ENCODE results near the gene FAM120A. TPM values are rescaled to one million over a fixed set of nuclear protein-coding genes. Genes with fewer than 3 reads are reported as not detected.

The FAM120A gene
- total and polyA plus RNA-seq, 9 of the 15 experiments (the other 6 are each of a cell fraction or from before 2014, with no cell fraction given): 8.7 to 71.0 (median 42.2) TPM

DNA sequence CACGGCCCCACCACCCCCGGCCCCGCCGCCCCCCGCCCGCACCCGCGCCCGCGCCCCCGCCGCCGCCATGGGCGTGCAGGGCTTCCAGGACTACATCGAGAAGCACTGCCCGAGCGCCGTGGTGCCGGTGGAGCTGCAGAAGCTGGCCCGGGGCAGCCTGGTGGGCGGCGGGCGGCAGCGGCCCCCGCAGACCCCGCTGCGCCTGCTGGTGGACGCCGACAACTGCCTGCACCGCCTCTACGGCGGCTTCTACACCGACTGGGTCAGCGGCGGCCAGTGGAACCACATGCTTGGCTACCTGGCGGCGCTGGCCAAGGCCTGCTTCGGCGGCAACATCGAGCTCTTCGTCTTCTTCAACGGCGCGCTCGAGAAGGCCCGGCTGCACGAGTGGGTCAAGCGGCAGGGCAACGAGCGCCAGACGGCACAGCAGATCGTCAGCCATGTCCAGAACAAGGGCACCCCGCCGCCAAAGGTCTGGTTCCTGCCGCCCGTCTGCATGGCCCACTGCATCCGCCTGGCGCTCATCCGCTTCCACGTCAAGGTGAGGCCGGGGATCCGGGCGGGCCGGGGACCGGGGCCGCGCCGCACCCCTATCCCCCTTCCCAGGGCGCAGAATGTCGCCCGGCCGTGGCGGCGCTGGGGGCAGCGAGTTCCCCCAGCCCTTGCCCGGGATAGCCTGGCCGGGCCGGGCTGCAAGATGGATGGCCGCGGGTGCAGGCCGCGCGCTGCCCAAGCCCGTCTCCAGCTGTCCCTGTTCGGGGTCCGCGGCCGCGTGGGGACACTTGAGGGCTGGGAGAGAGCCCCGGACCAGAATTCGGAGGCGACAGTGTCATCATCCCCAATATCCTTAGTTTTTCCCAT lies 594 bp downstream of the FAM120A start (continued):
- TF ChIP-seq, protein P1, sequence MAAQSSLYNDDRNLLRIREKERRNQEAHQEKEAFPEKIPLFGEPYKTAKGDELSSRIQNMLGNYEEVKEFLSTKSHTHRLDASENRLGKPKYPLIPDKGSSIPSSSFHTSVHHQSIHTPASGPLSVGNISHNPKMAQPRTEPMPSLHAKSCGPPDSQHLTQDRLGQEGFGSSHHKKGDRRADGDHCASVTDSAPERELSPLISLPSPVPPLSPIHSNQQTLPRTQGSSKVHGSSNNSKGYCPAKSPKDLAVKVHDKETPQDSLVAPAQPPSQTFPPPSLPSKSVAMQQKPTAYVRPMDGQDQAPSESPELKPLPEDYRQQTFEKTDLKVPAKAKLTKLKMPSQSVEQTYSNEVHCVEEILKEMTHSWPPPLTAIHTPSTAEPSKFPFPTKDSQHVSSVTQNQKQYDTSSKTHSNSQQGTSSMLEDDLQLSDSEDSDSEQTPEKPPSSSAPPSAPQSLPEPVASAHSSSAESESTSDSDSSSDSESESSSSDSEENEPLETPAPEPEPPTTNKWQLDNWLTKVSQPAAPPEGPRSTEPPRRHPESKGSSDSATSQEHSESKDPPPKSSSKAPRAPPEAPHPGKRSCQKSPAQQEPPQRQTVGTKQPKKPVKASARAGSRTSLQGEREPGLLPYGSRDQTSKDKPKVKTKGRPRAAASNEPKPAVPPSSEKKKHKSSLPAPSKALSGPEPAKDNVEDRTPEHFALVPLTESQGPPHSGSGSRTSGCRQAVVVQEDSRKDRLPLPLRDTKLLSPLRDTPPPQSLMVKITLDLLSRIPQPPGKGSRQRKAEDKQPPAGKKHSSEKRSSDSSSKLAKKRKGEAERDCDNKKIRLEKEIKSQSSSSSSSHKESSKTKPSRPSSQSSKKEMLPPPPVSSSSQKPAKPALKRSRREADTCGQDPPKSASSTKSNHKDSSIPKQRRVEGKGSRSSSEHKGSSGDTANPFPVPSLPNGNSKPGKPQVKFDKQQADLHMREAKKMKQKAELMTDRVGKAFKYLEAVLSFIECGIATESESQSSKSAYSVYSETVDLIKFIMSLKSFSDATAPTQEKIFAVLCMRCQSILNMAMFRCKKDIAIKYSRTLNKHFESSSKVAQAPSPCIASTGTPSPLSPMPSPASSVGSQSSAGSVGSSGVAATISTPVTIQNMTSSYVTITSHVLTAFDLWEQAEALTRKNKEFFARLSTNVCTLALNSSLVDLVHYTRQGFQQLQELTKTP (IDR thresholded peaks at IDR 0.05; ENCODE audit: low read depth in 1 of 2, partially characterized antibody in 2 of 2): no peak
- TF ChIP-seq SRF (CRISPR knock-in tag; IDR thresholded peaks at IDR 0.05): no peak
- TF ChIP-seq CBFA2T3 (IDR thresholded peaks at IDR 0.05): no peak
- TF ChIP-seq ZBTB11 (CRISPR knock-in tag; IDR thresholded peaks at IDR 0.05): no peak
- no peak for TF ChIP-seq THRAP3 (IDR thresholded peaks at IDR 0.05; ENCODE audit: borderline replicate concordance)
- no peak for TF ChIP-seq RBM39 (optimal IDR thresholded peaks at IDR 0.05; ENCODE audit: low read depth, low read length)
- no peak for TF ChIP-seq ADNP (tag; IDR thresholded peaks at IDR 0.05)
- no peak for TF ChIP-seq MCM2 (IDR thresholded peaks at IDR 0.05; ENCODE audit: low read depth)
- no peak for TF ChIP-seq SETDB1 (IDR thresholded peaks at IDR 0.05; ENCODE audit: low read length)
- TF ChIP-seq BRD9 (IDR thresholded peaks at IDR 0.05; ENCODE audit: low read depth, partially characterized antibody): no peak
- TF ChIP-seq KLF1 (tag; IDR thresholded peaks at IDR 0.05): no peak
- no peak for TF ChIP-seq E2F5 (CRISPR knock-in tag; IDR thresholded peaks at IDR 0.05)
- no peak for TF ChIP-seq CHD2 (IDR thresholded peaks at IDR 0.05; ENCODE audit: low read depth, low read length)
- no peak for TF ChIP-seq ZNF408 (CRISPR knock-in tag; IDR thresholded peaks at IDR 0.05; ENCODE audit: low read depth)
- no peak for TF ChIP-seq POLR2H (tag; IDR thresholded peaks at IDR 0.05; ENCODE audit: low read depth)
- no peak for TF ChIP-seq ZFP30 (CRISPR knock-in tag; IDR thresholded peaks at IDR 0.05; ENCODE audit: borderline replicate concordance)
